IMR-90 (cell line): ENCODE results near the gene CHPT1. TPM values are rescaled to one million over a fixed set of nuclear protein-coding genes. Genes with fewer than 3 reads are reported as not detected.

Experiments
- ATAC-seq: fragments of 200-7000 bp; cut with Tn5 transposase; 2 replicates; pipeline ENCODE4 v1.9.1; 2020; ENCODE audit warnings: low read depth, mild to moderate bottlenecking, moderate library complexity
- BruUV-seq: library from RNA; stranded (reverse); fragments of 400-500 nt; replicated peaks from 2 replicates; lab custom pipeline; 2021; lab: Mats Ljungman, UMichigan
- CTCF ChIA-PET: fragments of 300-600 bp; formaldehyde crosslinking; extraction: SDS; loops from one replicate; lab custom pipeline; 2021; ENCODE audit warnings: antibody characterized with exemption; lab: Yijun Ruan, JAX
- POLR2A ChIA-PET: fragments of 300-600 bp; sonication (Branson Sonifier 250); formaldehyde crosslinking; loops from one replicate; lab custom pipeline; 2022; ENCODE audit warnings: antibody characterized with exemption; ENCODE audit not compliant: unreplicated experiment; lab: Charles Lee
- DNase-seq: peaks from one replicate; pipeline ENCODE4 v3.0.0; 2013
- H2AFZ ChIP-seq: replicated peaks from 2 replicates; pipeline ENCODE3; 2013; ENCODE audit warnings: low read length, mild to moderate bottlenecking; ENCODE audit not compliant: poor library complexity
- H2AK5ac ChIP-seq: 2 replicates; pipeline ENCODE4 v1.6.1; 2013; ENCODE audit warnings: low read depth, low read length, inconsistent platforms
- H2AK9ac ChIP-seq: replicated peaks from 2 replicates; pipeline ENCODE3; 2013; ENCODE audit warnings: mild to moderate bottlenecking, low read depth, low read length, moderate library complexity; ENCODE audit not compliant: poor library complexity
- H2BK120ac ChIP-seq: 2 replicates; pipeline ENCODE4 v1.6.1; 2013; ENCODE audit warnings: low read depth, low read length, inconsistent platforms
- H2BK15ac ChIP-seq: 3 replicates; pipeline ENCODE4 v1.6.1; 2013; ENCODE audit warnings: low read depth, low read length, inconsistent platforms
- H2BK20ac ChIP-seq: 2 replicates; pipeline ENCODE4 v1.6.1; 2013; ENCODE audit warnings: low read depth, mild to moderate bottlenecking, inconsistent platforms, low read length, moderate library complexity
- H2BK5ac ChIP-seq: 2 replicates; pipeline ENCODE4 v1.6.1; 2013; ENCODE audit warnings: mild to moderate bottlenecking, low read depth, low read length, inconsistent platforms; ENCODE audit not compliant: poor library complexity, severe bottlenecking
- H3K14ac ChIP-seq: replicated peaks from 2 replicates; pipeline ENCODE4 v1.6.1; 2013; ENCODE audit warnings: low read depth, low read length, inconsistent platforms
- H3K18ac ChIP-seq: 2 replicates; pipeline ENCODE4 v1.6.1; 2013; ENCODE audit warnings: low read depth, low read length, control low read depth
- H3K23ac ChIP-seq: 2 replicates; pipeline ENCODE4 v1.6.1; 2013; ENCODE audit warnings: low read depth, low read length, inconsistent platforms
- H3K27ac ChIP-seq: 2 replicates; pipeline ENCODE4 v1.5.1; 2013; ENCODE audit warnings: mild to moderate bottlenecking, control low read depth, low read length; ENCODE audit not compliant: insufficient read depth
- H3K27me3 ChIP-seq: 2 replicates; pipeline ENCODE4 v1.6.1; 2013; ENCODE audit warnings: low read length; ENCODE audit not compliant: control insufficient read depth, insufficient read depth
- H3K36me3 ChIP-seq: 2 replicates; pipeline ENCODE4 v1.6.1; 2013; ENCODE audit warnings: low read length, mixed read lengths; ENCODE audit not compliant: control insufficient read depth, insufficient read depth
- H3K4ac ChIP-seq: 2 replicates; pipeline ENCODE4 v1.6.1; 2013; ENCODE audit warnings: low read depth, low read length, inconsistent platforms
- H3K4me1 ChIP-seq: 2 replicates; pipeline ENCODE4 v1.6.1; 2013; ENCODE audit warnings: low read length, mixed read lengths; ENCODE audit not compliant: control insufficient read depth, insufficient read depth
- H3K4me2 ChIP-seq: 2 replicates; pipeline ENCODE4 v1.6.1; 2013; ENCODE audit warnings: low read depth, mild to moderate bottlenecking, control low read depth, low read length, moderate library complexity
- H3K4me3 ChIP-seq: 2 replicates; pipeline ENCODE4 v1.5.1; 2013; ENCODE audit warnings: low read depth, mild to moderate bottlenecking, control low read depth, low read length, moderate library complexity; ENCODE audit not compliant: insufficient read depth
- H3K56ac ChIP-seq: 2 replicates; pipeline ENCODE4 v1.6.1; 2013; ENCODE audit warnings: low read length, inconsistent platforms; ENCODE audit not compliant: insufficient read depth; ENCODE audit errors: extremely low read depth
- H3K79me1 ChIP-seq, 2 experiments: 2 replicates each; pipeline ENCODE4 v1.6.1; 2013; ENCODE audit warnings: low read length in 2 of 2, inconsistent platforms in 1 of 2, low read depth in 1 of 2
- H3K9ac ChIP-seq: 2 replicates; pipeline ENCODE4 v1.6.1; 2013; ENCODE audit warnings: low read depth, low read length, control low read depth
- H3K9me1 ChIP-seq: 2 replicates; pipeline ENCODE4 v1.6.1; 2013; ENCODE audit warnings: low read length, inconsistent platforms; ENCODE audit not compliant: insufficient read depth
- H3K9me3 ChIP-seq: 2 replicates; pipeline ENCODE4 v1.6.1; 2013; ENCODE audit warnings: low read length; ENCODE audit not compliant: control insufficient read depth, insufficient read depth
- H4K20me1 ChIP-seq: 2 replicates; pipeline ENCODE4 v1.6.1; 2013; ENCODE audit warnings: low read length, inconsistent platforms; ENCODE audit not compliant: insufficient read depth
- H4K5ac ChIP-seq: 2 replicates; pipeline ENCODE4 v1.6.1; 2013; ENCODE audit warnings: mild to moderate bottlenecking, low read depth, low read length, control low read depth
- H4K8ac ChIP-seq, 2 experiments: 2 replicates each; pipeline ENCODE4 v1.6.1; 2013; ENCODE audit warnings: low read depth in 2 of 2, low read length in 2 of 2, control low read depth in 1 of 2, inconsistent platforms in 1 of 2
- H4K91ac ChIP-seq: 2 replicates; pipeline ENCODE4 v1.6.1; 2013; ENCODE audit warnings: low read depth, low read length, inconsistent platforms; ENCODE audit not compliant: insufficient read depth
- BHLHE40 ChIP-seq: fragments of 150-350 bp; IDR thresholded peaks from 2 replicates; pipeline ENCODE4 v1.6.1; 2016; ENCODE audit warnings: mild to moderate bottlenecking, low read depth, low read length
- CEBPB ChIP-seq: IDR thresholded peaks from 2 replicates; pipeline ENCODE4 v1.6.1; 2012; ENCODE audit warnings: low read depth, low read length, improper control_type of control experiment
- CHD1 ChIP-seq: IDR thresholded peaks from 2 replicates; pipeline ENCODE4 v1.6.1; 2012; ENCODE audit warnings: low read depth, low read length, improper control_type of control experiment
- CTCF ChIP-seq: conservative IDR thresholded peaks from 2 replicates; pipeline ENCODE4 v1.5.1; 2012; ENCODE audit warnings: mild to moderate bottlenecking, low read depth, low read length, improper control_type of control experiment
- FOS ChIP-seq: fragments of 150-350 bp; IDR thresholded peaks from 2 replicates; pipeline ENCODE4 v1.6.1; 2016; ENCODE audit warnings: low read depth, low read length
- MAFK ChIP-seq: IDR thresholded peaks from 2 replicates; pipeline ENCODE4 v1.6.1; 2012; ENCODE audit warnings: low read depth, low read length, improper control_type of control experiment
- MAZ ChIP-seq: IDR thresholded peaks from 2 replicates; pipeline ENCODE4 v1.6.1; 2012; ENCODE audit warnings: low read depth, mild to moderate bottlenecking, low read length, improper control_type of control experiment, moderate library complexity, borderline replicate concordance
- MXI1 ChIP-seq: IDR thresholded peaks from 2 replicates; pipeline ENCODE4 v1.6.1; 2012; ENCODE audit warnings: low read depth, mild to moderate bottlenecking, low read length, moderate library complexity, borderline replicate concordance
- NFE2L2 ChIP-seq: fragments of 150-350 bp; IDR thresholded peaks from 2 replicates; pipeline ENCODE4 v1.6.1; 2016; ENCODE audit warnings: low read depth, mild to moderate bottlenecking, low read length
- POLR2A ChIP-seq: IDR thresholded peaks from 2 replicates; pipeline ENCODE4 v1.6.1; 2012; ENCODE audit warnings: mild to moderate bottlenecking, low read depth, low read length
- RAD21 ChIP-seq: IDR thresholded peaks from 2 replicates; pipeline ENCODE4 v1.6.1; 2012; ENCODE audit warnings: low read length, improper control_type of control experiment
- RCOR1 ChIP-seq: IDR thresholded peaks from 2 replicates; pipeline ENCODE4 v1.6.1; 2012; ENCODE audit warnings: mild to moderate bottlenecking, low read length, improper control_type of control experiment; ENCODE audit not compliant: insufficient replicate concordance
- RFX5 ChIP-seq: IDR thresholded peaks from 2 replicates; pipeline ENCODE4 v1.8.0; 2012; ENCODE audit warnings: low read depth, mild to moderate bottlenecking, low read length, moderate library complexity
- SMC3 ChIP-seq: fragments of 150-350 bp; IDR thresholded peaks from 2 replicates; pipeline ENCODE4 v1.6.1; 2016; ENCODE audit warnings: low read depth, mild to moderate bottlenecking, antibody characterized with exemption, low read length, moderate library complexity
- WGBS, 2 experiments: methylation state at CpG; one replicate each; pipeline versions ENCODE4 v1.1.5 to v1.1.7; 2013; ENCODE audit warnings: missing lambda C conversion rate in 2 of 2; ENCODE audit not compliant: insufficient read length in 1 of 2; ENCODE audit errors: extremely low coverage in 2 of 2; 5-methylcytosine and 5-hydroxymethylcytosine counted together
- dilution Hi-C: fragments of 300-500 bp; cut with HindIII; formaldehyde crosslinking; loops from one replicate; pipeline ENCODE4 v1.14.3; 2018; ENCODE audit warnings: low sequenced_read_pairs; ENCODE audit not compliant: unreplicated experiment
- in situ Hi-C: fragments of 300-500 bp; cut with MboI; formaldehyde crosslinking; loops from 3 replicates; pipeline ENCODE4 v1.14.3; 2019; ENCODE audit warnings: low sequenced_read_pairs, inconsistent platforms, mixed read lengths
- intact Hi-C: fragments of 100-400 bp; cut with micrococcal nuclease; formaldehyde crosslinking; loops from 2 replicates; pipeline ENCODE4 v1.10.0; 2022
- polyA plus RNA-seq, 3 experiments: library from polyadenylated mRNA; depleted of rRNA; stranded (reverse); fragments of >200 nt; gene quantifications; 2 replicates each; pipeline ENCODE4 v1.2.3, GENCODE V29; 2012; ENCODE audit warnings: low replicate concordance in 1 of 3
- total RNA-seq: library from RNA; depleted of rRNA; stranded (reverse); fragments of >200 nt; gene quantifications from 2 replicates; pipeline ENCODE4 v1.2.3, GENCODE V29; 2012
- TF ChIP-seq, protein P1 (sequence below): fragments of 150-350 bp; IDR thresholded peaks from 2 replicates; pipeline ENCODE4 v1.6.1; 2016; ENCODE audit warnings: low read depth, mild to moderate bottlenecking, low read length, moderate library complexity, borderline replicate concordance

Gene CHPT1
- total and polyA plus RNA-seq, 2 of the 4 experiments (the other 2 are of a cell fraction): 8.1 to 11.7 TPM

- Histone ChIP-seq H2AK9ac (no peak overlapping the region), H3K4me3 (no peak overlapping the region), H3K27me3 (no peaks in the 10 kb centered on the region), H2AK5ac (no peak overlapping the region), H3K14ac (no peak overlapping the region), H2BK120ac (no peak overlapping the region), H4K8ac (no peak overlapping the region), H4K20me1 (no peaks in the 10 kb centered on the region; the same call in 1 of the 2 replicates), H4K5ac (no peak overlapping the region), H3K4me1 (no peaks in the 10 kb centered on the region), H3K18ac (no peak overlapping the region), H3K9me3 (no peaks in the 10 kb centered on the region), H3K27ac (no peak overlapping the region), H3K4me2 (no peak overlapping the region), H2BK5ac (no peak overlapping the region), H3K36me3 (peaks cover 8% of the 10 kb centered on the region), H4K91ac (no peak overlapping the region), H2AFZ (no peak overlapping the region), H2BK20ac (no peak overlapping the region), H3K79me1 (no peaks in the 10 kb centered on the region), H3K9ac (no peak overlapping the region), H3K4ac (no peak overlapping the region), H3K56ac (no peak overlapping the region), H3K9me1 (0 out of 2 replicates have a peak, but pooled peaks cover 3% of the 10 kb centered on the region), H2BK15ac (no peak overlapping the region), H3K23ac (no peak overlapping the region)
- in situ Hi-C loops (no loop called here), dilution Hi-C loops (no loop called here), intact Hi-C loops (loop anchor here (5.0 to 10.0 kb wide), 3 partner anchors 145 to 993 kb away; no protein-coding TSS in a partner anchor)
- POLR2A ChIA-PET: no interaction called here
- BruUV-seq: no TSS peak
- ATAC-seq (no peak), DNase-seq (no peak)
- CTCF ChIA-PET: interaction anchor here (0.6 to 1.0 kb wide), 3 partner anchors 10 to 67 kb away, joined by 3 to 4 read pairs (median 3); no protein-coding TSS in a partner anchor
- 100% methylated on average over 1 of the region's 5 CpGs; no CpG with 5 or more reads in 1 of the 2 experiments for WGBS, 2 experiments
- TF ChIP-seq MXI1 (no peak), RFX5 (no peak), MAFK (no peak), FOS (no peak), SMC3 (no peak), MAZ (no peak), CHD1 (no peak), BHLHE40 (no peak), CTCF (no peak), RAD21 (no peak), RCOR1 (no peak), CEBPB (no peak), NFE2L2 (no peak), POLR2A (no peak)
- TF ChIP-seq, protein P1, sequence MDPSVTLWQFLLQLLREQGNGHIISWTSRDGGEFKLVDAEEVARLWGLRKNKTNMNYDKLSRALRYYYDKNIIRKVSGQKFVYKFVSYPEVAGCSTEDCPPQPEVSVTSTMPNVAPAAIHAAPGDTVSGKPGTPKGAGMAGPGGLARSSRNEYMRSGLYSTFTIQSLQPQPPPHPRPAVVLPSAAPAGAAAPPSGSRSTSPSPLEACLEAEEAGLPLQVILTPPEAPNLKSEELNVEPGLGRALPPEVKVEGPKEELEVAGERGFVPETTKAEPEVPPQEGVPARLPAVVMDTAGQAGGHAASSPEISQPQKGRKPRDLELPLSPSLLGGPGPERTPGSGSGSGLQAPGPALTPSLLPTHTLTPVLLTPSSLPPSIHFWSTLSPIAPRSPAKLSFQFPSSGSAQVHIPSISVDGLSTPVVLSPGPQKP: no peak
Measured at GRCh38 chr12:101772012-101772775, 74.8 kb downstream of the CHPT1 start.
